RKO (cell line): Measurements from ENCODE around the gene MOSPD3.
"Not testable (repeated sequence)": the region's sequence is repeated elsewhere in the genome, so short reads cannot be mapped to it uniquely, and the experiment has no call there.

ENCODE experiments used
- DNase-seq: peaks from one replicate; pipeline ENCODE4 v3.0.0-alpha.2; 2016; ENCODE audit warnings: low spot score

Gene MOSPD3

GRCh38 chr7:100611983-100612729 is at the start of gene MOSPD3:
MOSPD3 (plus strand) TSS chr7:100612540; CDS start chr7:100612792, 252 bp downstream.
- DNase-seq, result peak; percentile 100

DNA sequence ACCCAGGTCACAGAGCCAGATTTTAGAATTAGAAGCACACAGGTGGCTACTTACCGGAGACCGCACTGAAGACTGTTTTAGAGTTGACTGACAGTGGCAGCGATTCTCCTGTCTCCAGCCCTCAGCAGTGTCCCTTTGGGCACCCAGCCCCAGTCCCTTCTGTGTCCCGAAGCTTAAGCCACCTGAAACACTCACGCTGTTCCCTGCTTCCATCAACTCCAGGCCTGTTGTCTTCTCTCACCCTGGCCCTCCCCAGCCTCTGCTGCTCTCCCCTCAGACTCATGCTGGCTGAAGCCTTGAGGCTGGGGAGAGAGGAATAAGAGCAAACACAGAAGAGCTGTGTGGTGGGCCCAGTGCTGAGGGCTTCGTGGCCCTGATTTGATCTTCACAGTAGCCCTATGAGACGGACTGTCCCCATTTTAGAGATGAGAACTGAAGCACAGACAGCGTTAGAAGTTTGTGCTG is 49.2 kb upstream of the MOSPD3 start:
- DNase-seq, result no peak

- DNase-seq, result peak; percentile 76
These were observed 48.4 kb upstream of the MOSPD3 start for GRCh38 chr7:100563809-100564400.

DNA sequence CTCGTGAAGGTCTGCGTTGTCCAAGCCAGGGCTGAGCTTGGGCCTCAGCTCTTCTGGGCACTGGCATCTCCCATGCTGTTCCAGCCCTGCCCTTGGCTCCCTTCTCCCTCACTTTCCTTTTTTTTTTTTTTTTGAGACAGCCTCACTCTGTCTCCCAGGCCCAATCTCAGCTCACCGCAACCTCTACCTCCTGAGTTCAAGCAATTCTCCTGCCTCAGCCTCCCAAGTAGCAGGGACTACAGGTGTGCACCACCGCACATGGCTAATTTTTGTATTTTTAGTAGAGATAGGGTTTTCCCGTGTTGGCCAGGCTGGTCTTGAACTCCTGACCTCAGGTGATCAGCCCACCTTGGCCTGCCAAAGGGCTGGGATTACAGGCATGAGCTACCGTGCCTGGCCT is 47.9 kb upstream of the MOSPD3 start:
- not testable (repeated sequence) for DNase-seq

GRCh38 chr7:100565133-100565571 is 47.2 kb upstream of the MOSPD3 start:
- no peak for DNase-seq

DNA sequence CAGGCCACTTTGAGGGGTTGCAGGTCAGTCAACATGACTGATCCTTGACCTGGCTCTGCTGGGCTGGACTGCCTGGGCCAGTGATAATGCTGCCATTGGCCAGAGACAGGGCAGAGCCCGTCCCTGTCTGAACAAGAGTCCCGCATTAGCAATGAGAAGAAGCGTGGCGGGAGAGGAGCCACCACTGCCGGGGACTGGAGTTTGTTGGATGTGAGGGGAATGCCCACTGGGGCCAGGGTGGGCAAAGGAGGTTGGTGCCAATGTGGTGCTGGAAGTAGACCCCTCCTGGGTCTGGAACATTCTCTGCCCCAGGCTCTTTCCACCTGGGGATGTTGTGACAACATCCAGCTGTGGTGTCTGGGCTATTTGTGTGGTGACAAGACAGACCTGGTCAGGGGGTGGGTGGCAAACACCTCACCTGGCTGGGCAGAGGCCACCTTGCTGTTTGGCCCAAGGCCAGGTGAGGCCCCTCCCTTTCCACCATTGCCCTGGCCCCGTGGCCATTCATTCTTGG is 46.3 kb upstream of the MOSPD3 start:
- DNase-seq, result no peak

GRCh38 chr7:100567031-100567730 is 45.2 kb upstream of the MOSPD3 start:
- DNase-seq, result no peak

GRCh38 chr7:100567751-100568175 is 44.6 kb upstream of the MOSPD3 start:
- DNase-seq, result no peak

DNA sequence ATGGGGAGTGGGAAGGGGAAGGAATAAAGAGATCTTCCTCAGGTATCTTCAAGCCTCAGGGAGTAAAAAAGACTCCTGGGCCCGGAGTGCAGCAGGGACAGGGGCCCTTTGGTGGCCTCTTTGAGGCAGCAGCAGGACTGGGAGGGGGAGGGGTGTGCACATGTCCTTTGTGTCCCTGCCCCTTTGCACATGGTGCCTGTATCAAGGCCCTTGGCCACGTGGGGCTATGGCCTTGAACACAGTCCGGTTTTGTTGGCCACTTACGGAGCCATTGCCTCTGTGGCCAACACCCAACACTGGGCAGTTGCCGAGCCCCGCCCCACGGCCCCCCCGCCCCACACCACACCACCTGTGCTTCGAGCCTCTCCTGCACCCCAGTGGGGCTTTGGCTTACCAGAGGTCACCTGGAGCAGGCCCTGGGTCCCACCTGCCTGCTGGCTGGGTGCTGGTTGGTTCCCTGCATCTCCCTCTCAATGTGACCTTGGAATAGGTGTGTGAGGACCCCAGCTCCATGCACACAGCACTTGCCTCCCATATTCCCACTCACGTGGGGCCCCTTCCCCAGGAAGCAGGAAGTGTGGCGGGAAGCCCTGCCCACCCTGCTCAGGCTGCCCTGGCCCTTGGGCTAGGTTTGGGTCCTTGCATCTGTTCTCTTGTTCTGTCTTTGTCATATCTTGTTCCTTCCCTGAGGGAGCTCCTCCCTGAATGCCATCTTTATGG is 44.0 kb upstream of the MOSPD3 start:
- DNase-seq, result no peak

- no peak for DNase-seq
These were observed 43.2 kb upstream of the MOSPD3 start for GRCh38 chr7:100568896-100569844.

- DNase-seq, result no peak
These were observed 41.1 kb upstream of the MOSPD3 start for GRCh38 chr7:100570954-100571828.

DNA sequence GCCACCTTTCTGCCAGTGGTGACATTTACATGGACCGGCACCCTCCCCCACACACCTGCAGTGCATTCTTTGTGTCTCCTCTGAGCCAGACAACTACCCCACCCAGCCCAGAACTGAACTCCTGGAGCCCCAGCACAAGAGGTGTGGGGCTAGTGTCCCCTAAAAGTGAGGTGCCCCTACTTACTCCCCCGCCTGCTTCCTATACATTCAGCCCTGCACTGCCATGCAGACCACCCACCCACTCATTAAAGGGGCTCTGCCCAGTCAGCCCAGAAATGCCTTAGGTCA is 40.6 kb upstream of the MOSPD3 start:
- DNase-seq, result no peak

DNA sequence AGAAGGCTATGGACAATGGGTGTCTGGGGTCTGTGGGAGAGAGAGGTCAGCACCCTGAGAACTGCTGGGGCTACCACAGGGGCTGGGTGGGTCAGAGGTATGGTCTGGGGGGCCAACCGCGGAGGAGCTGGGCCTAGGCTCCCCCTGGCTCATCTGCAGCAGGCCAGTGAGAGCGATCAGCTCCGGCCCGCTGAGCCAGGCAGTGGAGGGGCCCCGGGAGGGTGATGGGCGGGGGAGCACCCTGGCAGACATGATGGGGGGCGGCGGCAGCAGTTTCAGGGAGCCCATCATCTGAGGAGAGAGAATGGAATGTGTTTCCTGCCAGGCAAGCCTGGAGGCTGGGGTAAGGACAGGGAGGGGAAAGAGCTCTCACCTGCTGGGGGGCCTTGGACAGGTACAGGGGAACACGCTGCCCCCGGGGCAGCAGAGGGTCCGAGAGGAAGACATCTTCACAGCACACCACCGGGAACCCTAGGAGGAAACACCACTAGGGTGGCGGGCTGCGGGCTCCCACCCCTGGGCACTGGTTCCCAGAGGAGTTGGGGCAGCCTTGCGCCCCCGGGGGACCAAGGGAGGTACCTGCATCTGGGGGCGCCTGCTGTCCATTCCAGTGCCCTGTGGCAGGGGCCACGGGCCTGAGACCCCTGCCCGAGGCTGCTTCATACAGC is 39.9 kb upstream of the MOSPD3 start:
- no peak for DNase-seq

GRCh38 chr7:100572949-100573675 is 39.2 kb upstream of the MOSPD3 start:
- DNase-seq, result no peak

- DNase-seq, result no peak
These were observed 38.5 kb upstream of the MOSPD3 start, which contains the start of gene SAP25 for GRCh38 chr7:100573691-100574361. SAP25 (minus strand) TSS chr7:100573900; CDS start chr7:100573742, 158 bp downstream.

DNA sequence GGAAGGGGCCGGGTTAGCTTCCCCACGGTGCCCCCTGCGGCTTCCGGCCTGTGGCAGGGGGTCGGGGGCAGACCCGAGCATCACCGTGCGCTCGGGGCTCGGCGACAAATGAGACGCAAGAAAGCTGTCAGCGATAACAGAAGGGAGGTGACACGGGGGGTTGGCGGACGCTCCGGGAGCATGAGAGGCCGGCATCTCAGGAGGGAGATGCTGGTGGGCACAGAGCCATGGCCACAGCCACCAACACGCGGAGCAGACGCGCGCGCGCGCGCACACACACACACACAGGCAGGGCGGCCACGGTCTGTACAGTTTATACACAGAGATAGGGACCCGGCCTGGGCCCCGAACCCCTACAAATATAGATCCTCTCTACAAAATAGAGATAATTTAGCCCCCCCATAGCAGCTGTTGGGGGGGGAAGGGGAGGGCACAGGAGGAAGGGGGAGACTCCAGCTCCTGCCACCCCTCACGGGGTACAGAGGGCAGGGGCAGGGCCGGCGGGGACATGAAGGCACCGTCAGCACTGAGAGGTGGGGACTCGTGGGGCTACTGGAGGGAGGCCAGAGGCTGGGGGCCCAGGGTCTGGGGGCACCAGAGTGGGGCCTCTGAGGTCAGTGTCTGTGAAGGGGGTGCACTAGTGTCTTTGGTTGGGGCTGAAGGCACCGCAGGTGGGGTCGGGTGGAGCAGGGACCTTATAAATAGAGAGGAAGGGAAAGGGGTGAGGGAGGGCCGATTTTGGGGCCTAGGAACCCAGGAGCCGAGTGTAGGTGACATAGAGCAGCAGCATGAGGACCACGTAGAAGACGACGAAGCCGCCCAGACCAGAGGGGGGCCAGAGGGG is 37.8 kb upstream of the MOSPD3 start:
- DNase-seq, result no peak

- no peak for DNase-seq
These were observed 37.1 kb upstream of the MOSPD3 start for GRCh38 chr7:100575206-100575631.
